NCI-H1092 (cell line): ENCODE measurements around the gene NCAM1.
A peak's percentile ranks its signal among the peaks of the same experiment; 100 is the strongest.

Experiments
- DNase-seq: peaks from one replicate; lab custom pipeline; 2025; lab: John Stamatoyannopoulos, UW

Gene NCAM1

GRCh38 chr11:113308601-113309000 is 347.4 kb downstream of the NCAM1 start:
- no peak for DNase-seq

GRCh38 chr11:113311536-113311935 is 350.3 kb downstream of the NCAM1 start:
- DNase-seq, result no peak

- DNase-seq, result no peak
Observed at GRCh38 chr11:113313601-113314000, 352.4 kb downstream of the NCAM1 start.

GRCh38 chr11:113314065-113314388 is 352.8 kb downstream of the NCAM1 start:
- no peak for DNase-seq

- peak; percentile 78 for DNase-seq
Observed at GRCh38 chr11:113314389-113315301, 353.4 kb downstream of the NCAM1 start, which contains the start of gene TTC12. Gene TTC12, plus strand, starts transcription at chr11:113314583. Its CDS starts 1,675 bp downstream, at chr11:113316258.

- no peak for DNase-seq
Observed at GRCh38 chr11:113315811-113316210, 354.6 kb downstream of the NCAM1 start.

GRCh38 chr11:113316256-113316655 is 355.0 kb downstream of the NCAM1 start:
- no peak for DNase-seq

- DNase-seq, result no peak
Observed at GRCh38 chr11:113317339-113317738, 356.1 kb downstream of the NCAM1 start.

- no peak for DNase-seq
Observed at GRCh38 chr11:113319085-113319484, 357.9 kb downstream of the NCAM1 start.

- DNase-seq, result no peak
Observed at GRCh38 chr11:113322158-113322557, 360.9 kb downstream of the NCAM1 start.

- DNase-seq, result no peak
Observed at GRCh38 chr11:113324250-113324649, 363.0 kb downstream of the NCAM1 start.
